ENCODE results near the gene CHCHD3.

Gene CHCHD3

DNA sequence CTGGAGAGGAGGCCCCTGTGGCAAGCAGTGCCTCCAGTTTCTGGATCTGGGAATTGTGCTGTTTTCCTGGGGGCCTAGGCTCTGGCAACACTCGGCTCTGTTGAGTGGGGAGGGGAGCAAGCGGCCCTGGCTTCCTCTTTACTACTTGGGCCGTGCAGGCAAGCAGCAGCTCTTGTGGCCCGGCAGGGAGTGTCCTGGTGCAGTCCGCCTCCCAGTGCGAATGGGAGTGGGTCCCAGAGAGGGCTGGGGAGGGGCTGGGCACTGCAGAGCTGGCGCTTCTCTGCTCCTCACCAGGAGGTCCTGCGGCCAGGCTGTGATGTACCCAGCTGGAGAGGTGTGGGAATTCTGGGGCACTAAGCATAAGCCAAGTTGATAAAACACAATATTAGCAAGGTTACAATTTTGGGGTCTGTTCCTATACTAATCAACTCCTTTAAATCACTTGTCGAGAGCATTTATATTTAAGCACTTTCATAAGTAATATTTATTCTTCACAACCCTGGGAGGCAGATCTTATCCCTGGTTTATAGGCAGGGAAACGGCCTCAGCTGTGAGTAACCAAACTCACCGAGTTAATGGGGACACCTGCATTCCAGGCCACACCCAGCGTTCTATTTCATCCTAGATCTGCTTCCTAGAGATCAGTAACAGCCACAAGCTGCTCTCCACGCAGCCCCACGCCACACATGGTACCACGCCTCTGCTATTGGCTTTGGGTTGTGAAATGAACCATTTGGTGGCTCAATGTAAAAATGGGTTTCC is 322.2 kb downstream of the CHCHD3 start:
- no peak for DNase-seq

- DNase-seq: no peak
Measured at GRCh38 chr7:132758986-132759385, 322.9 kb downstream of the CHCHD3 start.

GRCh38 chr7:132757783-132758182 is 324.1 kb downstream of the CHCHD3 start:
- DNase-seq: no peak

DNA sequence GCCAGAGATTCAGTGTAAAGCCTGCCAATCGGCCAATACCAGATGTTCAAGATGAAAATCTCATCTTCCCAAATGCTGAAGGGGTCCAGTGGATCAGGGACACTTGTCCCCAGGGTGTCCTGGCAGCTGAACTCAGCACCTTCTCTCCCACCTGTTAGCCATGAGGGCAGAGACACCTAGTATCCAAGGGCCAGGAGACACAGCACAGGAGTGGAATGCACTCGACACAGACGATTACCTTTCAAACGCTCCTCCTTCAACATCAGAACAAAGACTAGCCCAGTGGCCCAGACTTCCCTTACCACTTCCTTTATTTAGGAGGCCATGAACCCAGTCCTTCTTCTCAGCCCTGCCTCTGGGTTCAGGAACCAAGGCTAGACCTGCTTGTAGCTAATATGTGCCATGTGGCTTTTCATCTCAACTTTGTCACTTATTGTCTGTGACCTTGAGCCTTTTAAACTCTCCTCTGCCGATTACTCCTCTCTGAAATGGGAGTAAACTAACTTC is 325.4 kb downstream of the CHCHD3 start:
- DNase-seq: no peak

DNA sequence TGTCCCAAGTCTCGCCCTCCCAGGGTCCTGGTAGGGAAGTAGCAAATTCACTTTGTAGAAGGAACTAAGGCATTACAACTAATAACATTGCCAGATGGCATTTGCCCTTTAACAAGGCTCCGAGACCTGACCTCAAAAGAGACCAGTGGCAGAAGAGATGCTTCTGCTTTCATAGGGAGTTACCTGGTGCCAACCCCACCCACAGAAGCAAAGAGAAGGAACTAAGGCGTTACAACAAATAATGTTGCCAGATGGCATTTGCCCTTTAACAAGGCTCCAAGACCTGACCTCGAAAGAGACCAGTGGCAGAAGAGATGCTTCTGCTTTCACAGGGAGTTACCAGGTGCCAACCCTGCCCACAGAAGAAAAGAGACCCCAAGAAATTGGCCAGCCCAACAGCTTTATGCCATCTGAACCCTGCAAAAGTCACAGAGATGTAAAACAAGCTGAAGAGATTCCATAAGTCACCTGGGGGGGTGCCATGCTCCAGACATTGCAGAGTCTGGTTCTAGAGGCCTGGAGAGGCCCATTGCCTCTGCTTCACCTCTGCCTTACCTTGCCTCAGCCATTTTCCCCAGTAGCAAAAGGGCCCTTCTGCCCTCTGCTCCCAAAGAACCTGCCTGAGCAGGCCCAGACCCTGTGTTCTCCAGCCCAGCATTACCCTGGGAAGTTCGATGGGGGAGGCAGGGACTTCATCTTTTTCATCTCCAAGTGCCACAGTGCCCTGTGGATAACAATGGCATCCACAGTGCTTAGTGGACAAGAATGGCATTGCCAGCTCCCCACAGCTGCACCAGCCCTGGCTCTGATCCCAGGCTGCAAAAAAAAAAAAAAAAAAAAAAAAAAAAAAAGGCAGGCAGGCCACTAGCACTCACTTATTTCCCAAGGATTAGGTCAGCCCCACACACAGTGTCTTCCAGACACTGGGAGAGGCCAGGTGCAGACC is 326.1 kb downstream of the CHCHD3 start:
- no peak for DNase-seq

- DNase-seq: no peak
Measured at GRCh38 chr7:132752431-132752830, 329.5 kb downstream of the CHCHD3 start.

DNA sequence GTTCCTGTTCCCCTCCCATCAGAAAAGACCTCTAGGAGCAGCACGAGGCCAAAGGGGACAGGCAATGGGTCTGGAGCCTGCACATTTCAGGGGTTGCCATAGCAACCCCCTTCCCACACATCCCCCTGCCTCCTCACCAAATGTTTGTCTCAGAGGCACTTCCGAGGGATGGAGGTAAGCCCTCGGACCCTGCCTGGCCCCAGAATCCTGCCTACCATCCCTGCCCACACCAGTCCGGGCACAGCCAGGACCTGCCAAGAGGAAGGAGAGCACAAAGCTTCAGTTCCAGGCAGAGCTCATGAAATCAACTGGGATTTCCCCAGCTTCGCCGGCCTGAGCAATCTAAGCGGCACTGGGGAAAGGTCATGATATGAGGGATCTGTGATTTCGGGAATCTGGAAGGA is 330.6 kb downstream of the CHCHD3 start:
- DNase-seq: no peak

GRCh38 chr7:132750530-132751217 is 331.2 kb downstream of the CHCHD3 start:
- no peak for DNase-seq

GRCh38 chr7:132750096-132750495 is 331.8 kb downstream of the CHCHD3 start:
- DNase-seq: no peak

- DNase-seq: no peak
Measured at GRCh38 chr7:132745510-132745909, 336.4 kb downstream of the CHCHD3 start.

DNA sequence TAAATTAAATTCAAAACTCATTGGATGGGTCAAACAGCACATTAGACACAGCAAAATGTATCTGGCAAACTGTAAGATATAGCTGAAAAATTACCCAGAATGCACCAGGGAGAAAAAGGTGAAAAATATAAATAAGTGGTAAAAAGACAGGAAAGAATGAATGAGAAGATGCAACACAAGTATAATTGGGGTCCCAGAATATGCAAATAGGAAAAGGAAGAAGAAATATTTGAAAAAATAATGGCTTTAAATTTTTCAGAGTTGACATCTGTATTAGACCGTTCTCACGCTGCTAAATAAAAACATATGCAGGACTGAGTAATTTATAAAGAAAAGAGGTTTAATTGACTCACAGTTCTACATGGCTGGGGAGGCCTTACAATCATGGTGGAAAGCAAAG is 337.9 kb downstream of the CHCHD3 start:
- no peak for DNase-seq

DNA sequence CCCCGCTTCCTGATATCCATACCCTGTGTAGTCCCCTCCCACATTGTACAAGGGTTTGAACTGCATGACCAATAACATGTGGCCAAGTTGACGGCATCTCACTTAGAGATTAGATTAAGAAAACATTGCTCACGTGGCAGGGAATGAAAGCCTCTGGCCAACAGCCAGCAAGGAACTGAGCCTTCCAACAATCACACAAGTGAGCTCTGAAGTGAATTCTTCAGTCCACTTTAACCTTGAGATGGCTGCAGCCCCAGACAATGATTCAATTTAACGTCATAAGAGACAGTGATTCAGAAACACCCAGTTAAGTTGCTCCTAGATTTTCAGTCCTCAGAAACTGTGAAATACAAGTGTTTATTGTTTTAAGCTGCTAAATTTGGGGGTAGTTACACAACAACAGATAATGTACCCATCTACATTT is 339.7 kb downstream of the CHCHD3 start:
- no peak for DNase-seq

- no peak for DNase-seq
Measured at GRCh38 chr7:132740176-132740575, 341.7 kb downstream of the CHCHD3 start.

DNA sequence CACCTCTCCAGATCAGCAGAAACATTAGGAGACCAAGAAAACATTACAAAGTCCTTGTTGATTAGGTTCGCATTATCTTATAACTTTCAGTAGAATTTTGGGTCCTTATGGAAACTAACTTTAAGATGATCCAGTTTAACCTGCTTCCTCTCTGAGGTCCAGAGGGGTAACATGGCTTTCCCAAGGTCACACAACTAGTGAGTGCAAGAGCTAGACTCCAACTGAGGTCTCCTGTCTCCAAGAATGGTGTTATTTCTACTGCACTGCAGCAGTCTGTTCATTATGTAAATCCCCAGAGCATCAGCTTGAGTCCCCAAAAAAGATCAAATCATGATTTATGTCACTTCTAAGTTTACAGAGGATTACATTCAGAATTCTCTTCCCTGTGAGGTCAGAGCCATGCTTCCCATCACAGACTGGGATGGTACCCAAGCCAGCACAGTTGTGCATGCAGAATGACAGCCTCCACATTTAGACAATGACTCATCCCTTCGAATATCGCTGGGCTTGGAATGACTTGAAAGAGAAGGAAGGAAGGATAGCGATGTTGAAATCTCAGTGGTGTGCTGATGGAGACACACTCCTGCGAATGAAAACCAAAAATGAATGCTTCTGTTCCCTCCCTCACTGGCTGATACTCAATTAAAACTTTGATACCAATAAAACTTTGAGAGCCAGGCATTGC is 342.5 kb downstream of the CHCHD3 start:
- DNase-seq: no peak

DNA sequence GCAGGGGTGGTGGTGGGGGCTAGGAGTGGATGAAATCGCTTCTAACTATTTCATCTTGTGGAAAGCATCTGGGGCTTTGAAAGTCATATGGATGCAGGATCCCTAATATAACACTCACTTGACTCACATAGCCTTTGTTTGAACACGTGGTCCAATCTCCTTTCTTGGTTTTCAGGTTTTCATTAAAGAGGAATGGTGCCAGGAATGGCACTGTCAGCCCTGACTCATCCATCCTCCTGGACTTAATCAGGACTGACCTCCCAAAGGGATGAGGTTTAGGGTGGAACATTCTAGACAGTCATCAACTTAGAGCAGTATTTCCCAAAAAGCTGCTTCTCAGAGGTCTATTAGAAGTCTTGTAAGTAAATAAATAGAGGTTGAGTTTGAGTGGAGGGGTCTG is 343.6 kb downstream of the CHCHD3 start:
- no peak for DNase-seq

DNA sequence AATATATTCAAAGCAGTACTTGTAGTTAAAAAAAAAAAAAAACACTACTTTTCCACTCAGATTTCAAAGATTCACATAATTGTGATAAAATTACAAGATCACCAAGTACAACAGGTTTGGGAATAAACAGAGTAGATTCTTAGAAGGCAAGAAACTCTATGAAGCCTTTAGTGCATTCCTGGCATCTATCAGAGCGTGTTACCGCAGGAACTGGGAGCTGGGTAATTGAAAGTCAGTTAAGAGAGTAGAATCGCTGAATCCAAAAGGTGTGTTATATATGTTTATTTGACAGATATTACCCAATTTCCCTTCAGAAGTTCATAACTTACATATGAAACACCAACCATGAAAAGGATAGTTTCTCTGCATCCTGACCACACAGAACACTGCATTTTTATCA is 346.4 kb downstream of the CHCHD3 start:
- no peak for DNase-seq

All from SIG-M5 (cell line).